GM15510 (cell line): ENCODE measurements around the gene TOP1.

Experiments used
- POLR2A ChIP-seq: IDR thresholded peaks from 3 replicates; pipeline ENCODE4 v1.6.1; 2011; ENCODE audit warnings: borderline replicate concordance; ENCODE audit not compliant: insufficient read length; ENCODE audit errors: extremely low read depth

The TOP1 gene

DNA sequence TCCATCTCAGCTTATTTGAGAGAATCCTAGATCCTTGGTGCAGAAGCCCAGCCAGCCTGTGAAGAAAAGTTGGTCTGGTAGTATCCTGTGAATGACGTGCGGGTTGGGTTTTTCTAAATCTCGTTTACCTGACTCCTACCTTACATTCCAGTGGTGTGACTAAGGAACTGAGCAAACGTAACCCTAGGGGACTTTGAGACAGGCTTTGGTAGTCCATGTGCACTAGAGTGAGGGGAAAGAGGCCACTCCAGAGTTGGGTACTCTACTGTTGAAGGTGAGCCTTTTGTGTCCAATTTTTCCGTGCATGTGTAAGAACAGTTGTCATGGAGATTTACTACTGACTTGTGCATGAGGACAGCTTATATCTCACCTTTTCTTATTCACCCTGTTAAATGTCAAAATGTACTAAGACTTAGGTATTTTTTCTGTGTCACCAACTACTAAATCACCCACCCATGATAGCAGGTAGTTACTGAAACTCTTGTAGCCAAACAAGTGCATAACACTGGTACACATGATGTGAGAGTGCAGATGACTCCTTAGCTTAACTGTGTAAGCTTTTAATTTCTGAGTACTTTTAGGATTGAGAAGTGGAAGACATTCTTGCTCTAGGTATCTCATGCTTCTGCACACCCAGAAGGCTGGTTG is 82.4 kb downstream of the TOP1 start:
- TF ChIP-seq POLR2A, result no peak

DNA sequence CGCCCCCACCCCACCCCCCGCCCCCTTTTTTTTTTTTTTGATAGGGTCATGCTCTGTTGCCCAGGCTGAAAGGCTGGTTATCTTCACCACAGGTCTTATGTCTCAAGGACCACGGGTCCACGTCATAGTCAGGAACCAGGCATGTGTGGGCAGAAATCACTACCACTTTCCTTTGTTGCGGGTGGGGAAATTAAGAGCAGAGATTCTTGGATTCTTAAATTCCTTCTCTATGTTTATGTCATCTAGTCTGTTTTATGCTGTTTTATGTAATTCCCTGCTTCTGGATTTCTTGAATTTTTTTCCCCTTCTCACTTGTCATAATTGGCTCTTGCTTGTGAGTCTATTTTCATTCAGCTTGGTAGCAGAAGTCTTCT is 82.9 kb downstream of the TOP1 start:
- TF ChIP-seq POLR2A, result no peak

DNA sequence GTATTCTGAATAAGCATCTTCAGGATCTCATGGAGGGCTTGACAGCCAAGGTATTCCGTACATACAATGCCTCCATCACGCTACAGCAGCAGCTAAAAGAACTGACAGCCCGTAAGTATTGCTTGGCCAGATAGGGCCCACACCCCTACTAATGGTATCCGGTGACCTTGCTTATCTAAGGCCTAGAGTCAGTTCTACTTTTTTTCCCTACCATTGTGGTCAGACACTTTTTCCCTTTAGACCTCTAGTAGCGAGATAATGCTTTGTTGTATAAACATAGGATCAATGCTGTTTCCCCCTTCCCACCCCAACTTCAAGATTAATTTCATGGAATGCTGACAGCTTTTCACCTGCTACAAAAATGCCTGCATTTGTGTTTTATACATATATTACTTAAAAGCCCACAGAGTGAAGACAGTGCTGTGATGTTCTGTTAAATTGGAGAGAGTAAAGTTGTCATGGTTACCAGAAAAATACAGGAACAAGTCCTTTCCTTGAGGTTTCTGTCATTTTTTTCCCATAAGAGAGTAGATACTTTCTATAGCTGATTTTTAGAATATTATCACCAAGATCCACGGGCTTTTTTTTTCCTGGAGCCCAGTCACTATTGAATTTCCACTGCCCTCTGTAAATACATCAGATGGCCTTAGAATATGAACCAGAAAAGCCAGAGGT is 87.8 kb downstream of the TOP1 start:
- TF ChIP-seq POLR2A, result no peak

DNA sequence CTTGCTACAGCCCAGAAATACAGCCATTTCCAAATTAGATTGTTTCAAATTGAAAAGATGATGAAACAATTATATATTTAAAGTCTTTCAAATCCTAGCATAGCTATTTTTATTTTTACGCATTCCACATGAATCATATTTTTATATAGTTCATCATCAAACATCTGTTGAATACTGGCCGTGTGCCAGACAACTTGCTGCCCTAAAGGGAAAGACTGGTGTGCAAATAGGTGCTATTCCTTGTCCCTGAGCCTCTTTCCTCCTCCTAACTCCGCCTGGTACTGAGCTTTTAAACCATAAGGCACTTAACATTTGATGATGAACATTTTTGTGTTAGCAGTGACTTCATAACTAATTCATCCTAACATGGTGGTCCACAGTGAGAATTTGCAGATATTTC is 90.0 kb downstream of the TOP1 start:
- no peak for TF ChIP-seq POLR2A

DNA sequence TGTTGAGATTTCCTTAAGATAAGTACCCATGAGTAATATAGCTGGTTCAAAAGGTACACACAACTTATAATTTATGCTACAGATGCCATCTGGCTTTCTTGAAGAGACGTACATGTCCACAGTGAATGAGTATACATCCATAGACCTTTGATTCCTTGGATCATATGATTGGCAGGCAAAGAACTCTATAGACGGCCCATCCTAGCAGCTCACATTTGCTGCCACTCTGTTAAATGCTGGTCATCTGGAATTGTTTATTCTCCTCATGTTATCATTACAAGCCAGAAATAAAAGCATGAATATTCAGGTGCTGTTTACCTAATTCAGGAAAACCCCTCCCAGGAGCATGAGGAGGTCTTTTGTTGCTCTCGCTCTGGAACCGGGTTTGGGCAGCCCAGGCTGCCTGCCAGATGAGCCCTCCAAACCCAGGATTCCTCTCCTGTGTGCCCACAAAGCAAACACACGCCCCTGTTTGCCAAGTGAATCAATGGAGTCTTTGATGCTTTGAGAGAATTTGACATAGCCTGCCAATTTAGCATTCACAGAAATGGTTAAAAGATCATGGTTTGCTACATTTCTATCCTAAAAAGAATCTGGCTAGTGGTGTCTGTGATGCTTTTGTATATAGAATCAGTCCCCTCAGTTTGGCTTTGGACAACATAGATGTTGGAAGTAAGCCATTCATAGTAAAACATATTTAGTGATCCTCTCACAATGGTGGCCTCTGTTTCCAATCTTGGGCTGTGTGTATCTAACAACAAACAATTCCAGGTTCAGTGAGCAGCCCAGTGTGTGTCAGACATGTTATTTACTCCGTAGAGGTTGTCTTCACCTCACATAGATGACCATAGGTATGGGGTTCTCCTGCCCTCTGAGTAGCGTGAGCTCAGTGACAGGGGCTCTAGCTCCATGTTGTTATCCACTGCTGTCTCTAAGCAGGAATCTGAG is 91.3 kb downstream of the TOP1 start:
- TF ChIP-seq POLR2A, result no peak

DNA sequence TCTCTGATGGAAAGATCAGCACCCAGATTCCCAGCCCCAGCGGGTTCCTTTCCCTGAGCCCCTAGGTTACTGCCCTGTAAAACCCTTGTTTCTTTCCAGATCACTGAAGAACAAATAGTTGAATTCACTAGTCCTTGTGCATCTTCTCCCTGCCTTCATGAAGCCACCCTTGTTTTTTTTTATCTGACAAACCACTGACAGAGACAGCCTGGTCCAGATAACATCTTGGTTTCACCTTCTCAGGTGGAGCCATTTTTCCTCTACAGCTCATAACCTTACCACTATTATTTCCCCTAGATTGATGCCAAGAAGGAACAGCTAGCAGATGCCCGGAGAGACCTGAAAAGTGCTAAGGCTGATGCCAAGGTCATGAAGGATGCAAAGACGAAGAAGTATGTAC is 92.8 kb downstream of the TOP1 start:
- TF ChIP-seq POLR2A, result no peak

DNA sequence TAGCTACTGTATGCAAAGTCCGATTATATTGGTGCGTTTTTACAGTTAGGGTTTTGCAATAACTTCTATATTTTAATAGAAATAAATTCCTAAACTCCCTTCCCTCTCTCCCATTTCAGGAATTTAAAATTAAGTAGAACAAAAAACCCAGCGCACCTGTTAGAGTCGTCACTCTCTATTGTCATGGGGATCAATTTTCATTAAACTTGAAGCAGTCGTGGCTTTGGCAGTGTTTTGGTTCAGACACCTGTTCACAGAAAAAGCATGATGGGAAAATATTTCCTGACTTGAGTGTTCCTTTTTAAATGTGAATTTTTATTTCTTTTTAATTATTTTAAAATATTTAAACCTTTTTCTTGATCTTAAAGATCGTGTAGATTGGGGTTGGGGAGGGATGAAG is 95.0 kb downstream of the TOP1 start:
- no peak for TF ChIP-seq POLR2A

DNA sequence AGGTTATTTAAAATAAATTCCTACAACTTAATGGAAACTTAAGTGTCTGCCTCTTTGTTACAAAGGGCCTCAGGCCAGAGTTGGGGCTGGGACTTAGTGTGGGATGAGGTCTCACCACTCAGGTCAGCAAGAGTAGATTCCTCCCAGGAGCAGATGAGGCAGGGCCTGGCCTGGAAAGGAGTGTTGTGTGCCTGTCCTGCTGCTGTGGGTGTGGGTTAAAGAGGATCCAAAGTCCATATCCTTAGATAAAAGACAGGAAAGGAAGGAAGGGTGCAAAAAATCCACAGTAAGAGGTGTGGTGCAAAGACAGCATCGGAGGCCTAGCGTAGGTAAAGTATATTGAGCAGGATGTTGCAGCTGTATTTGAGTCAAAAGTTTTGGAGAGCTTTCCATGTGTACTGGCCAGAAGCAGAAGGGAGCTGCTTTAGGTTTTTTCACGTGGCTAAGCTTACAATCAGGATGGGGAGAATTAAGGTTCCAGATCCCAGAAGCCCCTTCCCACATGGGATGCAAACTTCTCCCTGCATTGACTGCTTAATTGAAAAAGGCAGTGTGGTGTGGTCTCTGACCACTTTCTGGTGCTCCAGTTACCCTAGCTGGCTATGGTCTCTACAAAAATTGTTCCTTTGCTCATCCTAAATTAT is 96.0 kb downstream of the TOP1 start:
- no peak for TF ChIP-seq POLR2A

DNA sequence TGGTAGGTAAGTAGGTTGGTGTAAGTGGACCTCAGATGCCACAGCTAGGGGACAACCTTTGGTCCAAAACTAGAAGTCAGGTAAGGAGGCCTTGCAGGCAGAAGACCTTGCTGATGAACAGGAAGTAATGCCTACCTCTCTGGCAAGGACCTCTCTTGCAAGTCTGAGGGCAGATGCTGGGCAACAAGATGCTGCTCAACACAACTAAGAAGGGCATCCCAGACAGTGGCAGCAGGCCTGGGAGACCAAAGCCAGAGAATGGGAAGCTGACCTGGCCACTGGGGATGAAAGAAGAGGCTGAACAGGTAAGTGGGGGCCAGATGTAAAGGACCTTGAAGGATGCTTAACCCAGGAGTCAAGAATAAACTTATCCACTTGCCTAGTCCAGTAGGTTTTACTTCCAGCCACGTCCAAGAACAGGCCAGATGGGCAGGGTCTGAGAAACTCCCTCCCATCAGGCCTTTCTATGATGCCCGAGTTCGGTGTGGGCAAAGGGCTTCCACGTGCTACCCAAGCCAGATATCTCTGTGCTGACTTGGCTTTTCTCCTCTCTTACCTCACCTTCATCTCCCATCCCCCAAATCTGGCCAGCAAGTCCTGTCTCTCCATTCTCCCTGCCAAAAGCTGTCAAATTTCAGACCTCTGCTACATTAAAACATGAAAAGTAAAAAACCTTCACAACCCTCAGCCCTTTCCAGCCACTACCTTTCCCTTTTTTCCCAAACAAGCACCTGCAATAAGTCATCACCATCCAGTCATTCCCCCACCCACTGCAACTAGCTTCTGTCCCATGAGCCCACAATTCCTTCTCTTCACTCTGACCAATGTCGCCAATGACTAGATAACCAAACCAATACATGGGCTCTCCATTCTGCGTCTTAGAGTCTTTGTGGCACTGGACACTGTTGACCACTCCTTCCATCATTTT is 97.2 kb downstream of the TOP1 start:
- no peak for TF ChIP-seq POLR2A

DNA sequence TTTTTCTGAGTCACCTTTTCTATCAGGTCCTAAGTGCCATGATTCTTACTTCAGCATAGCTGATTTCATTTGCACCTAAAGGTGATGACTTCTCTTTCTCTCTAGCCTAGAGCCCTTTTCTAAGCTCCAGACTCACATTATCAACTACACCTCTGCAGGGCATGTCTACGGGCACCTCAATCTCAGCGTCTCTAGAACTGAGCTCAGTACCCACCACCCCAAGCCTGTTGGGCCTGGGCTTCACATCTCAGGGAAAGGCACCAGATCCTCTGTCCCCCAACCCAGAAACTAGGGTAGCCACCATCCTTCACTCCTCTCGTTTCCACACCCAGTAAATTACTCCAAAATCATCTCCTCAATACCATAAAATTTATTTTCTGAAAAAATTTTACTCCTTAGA is 98.1 kb downstream of the TOP1 start:
- no peak for TF ChIP-seq POLR2A

DNA sequence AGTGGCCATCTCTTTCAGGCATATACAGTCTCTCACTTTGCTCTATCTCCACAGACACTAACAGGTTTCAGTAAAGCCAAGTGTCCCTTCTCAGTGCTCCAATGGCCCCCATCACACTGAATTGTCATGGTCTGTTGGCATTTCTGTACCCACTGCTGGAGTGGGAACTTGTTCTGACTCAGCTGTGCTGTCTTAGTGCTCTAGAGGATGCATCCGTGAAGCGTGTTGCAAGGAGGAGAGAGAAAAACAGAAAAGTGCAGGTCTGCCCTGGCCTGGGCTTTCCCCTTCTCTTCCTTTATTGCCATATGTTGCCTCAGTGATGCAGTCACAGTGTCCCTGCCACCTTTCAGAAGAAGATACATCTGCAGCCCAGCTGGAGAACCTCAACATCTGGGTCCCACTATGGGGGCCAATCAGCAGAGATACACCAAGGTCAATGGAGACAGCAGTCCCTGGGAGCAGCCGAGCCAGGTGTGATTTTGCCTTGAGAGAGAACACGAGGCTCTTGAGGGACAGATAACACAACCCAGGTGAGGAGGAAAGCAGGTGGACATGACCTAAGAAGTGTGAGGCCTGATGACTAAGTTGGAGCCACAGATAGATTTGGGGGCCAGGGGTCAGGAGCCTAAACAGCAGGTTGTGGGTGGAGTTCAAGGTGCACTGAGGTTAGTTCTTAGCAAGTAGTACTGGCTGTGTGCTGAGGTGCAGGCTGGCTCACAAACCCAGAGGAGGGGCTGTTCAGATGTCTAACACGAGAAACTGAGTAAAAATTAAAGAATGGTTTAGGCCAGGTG is 103.2 kb downstream of the TOP1 start:
- TF ChIP-seq POLR2A, result no peak

DNA sequence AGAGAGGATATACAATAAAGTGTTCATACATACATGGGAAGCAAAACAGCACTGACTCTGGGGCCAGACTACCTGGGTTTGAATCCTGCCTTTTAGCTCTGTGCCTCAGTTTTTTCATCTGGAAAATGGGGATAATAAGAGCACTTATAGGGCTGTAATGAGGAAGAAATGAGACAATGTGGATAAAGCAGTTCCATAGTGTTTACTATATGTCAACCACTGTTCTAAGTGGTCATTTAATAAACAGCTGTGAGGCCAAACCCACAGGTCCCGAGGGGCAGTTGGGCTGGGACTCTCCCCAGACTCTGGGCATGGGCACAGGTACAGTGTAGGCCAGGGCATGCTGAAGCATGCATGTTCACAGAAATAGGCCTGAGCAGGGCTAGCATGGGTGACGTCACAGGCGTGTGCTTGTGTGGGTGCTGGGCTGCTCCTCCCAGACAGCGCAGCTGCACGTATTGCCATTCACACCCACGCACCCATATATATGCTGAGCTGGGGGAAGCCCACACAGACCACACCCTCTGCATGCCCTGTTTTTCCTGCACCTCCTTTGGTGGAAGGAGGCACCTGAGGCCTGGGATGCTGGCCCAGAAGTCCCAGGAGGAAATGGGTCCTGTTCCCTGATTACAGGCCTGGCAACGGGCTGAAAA is 105.2 kb downstream of the TOP1 start:
- peak; percentile 7 for TF ChIP-seq POLR2A
